OCI-LY1 (cell line): Measurements from ENCODE around the gene RNU1-4.

Source experiments
- CTCF ChIP-seq: fragments of 200-600 bp; sonication (generic), shearing (Covaris generic); IDR thresholded peaks from 2 replicates; pipeline ENCODE4 v1.5.1; 2017; ENCODE audit warnings: mild to moderate bottlenecking, antibody characterized with exemption, low read length, moderate library complexity, mixed read lengths
- EZH2 ChIP-seq: fragments of 200-600 bp; sonication (generic), shearing (Covaris generic); IDR thresholded peaks from 2 replicates; pipeline ENCODE4 v1.8.0; 2017; ENCODE audit warnings: borderline replicate concordance, mixed run types, mild to moderate bottlenecking, antibody characterized with exemption, low read length, moderate library complexity, mixed read lengths

- no peak for TF ChIP-seq CTCF
- TF ChIP-seq EZH2, result no peak
Observed at GRCh38 chr1:16718908-16719533, 21.3 kb upstream of the RNU1-4 start.
